OCI-LY3 (cell line): Measurements from ENCODE around the gene RAB31.

Source experiments
- EZH2phosphoT487 ChIP-seq: fragments of 200-600 bp; shearing (Covaris generic); IDR thresholded peaks from 2 replicates; pipeline ENCODE4 v1.6.1; 2018; ENCODE audit warnings: antibody characterized with exemption, mixed run types, low read depth
- TF ChIP-seq, protein P1 (sequence below): fragments of 200-600, 300-600 bp; sonication (generic); IDR thresholded peaks from 2 replicates; pipeline ENCODE4 v1.5.1; 2014; ENCODE audit warnings: antibody characterized with exemption, low read length, low read depth

DNA sequence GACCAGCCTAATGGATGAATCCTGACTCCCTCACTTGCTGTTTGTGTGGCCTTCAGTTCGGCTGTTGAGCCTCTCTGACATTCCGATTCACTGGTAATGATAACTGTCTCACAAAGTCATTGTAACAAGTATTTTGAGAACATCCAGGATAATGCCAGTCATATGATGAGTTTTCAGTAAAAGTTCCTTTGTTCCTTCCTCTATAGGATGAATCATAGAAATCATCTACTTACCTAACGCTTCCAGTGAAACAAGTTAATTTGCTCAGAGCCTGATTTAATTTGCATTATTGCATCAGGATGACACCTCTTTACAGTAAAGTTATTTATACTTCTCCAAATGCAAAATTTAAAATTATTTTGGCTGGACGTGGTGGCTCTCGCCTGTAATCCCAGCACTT lies 32.0 kb downstream of the RAB31 start:
- TF ChIP-seq, protein P1, sequence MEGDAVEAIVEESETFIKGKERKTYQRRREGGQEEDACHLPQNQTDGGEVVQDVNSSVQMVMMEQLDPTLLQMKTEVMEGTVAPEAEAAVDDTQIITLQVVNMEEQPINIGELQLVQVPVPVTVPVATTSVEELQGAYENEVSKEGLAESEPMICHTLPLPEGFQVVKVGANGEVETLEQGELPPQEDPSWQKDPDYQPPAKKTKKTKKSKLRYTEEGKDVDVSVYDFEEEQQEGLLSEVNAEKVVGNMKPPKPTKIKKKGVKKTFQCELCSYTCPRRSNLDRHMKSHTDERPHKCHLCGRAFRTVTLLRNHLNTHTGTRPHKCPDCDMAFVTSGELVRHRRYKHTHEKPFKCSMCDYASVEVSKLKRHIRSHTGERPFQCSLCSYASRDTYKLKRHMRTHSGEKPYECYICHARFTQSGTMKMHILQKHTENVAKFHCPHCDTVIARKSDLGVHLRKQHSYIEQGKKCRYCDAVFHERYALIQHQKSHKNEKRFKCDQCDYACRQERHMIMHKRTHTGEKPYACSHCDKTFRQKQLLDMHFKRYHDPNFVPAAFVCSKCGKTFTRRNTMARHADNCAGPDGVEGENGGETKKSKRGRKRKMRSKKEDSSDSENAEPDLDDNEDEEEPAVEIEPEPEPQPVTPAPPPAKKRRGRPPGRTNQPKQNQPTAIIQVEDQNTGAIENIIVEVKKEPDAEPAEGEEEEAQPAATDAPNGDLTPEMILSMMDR, result no peak
- TF ChIP-seq EZH2phosphoT487, result no peak
